CD14-positive monocyte (primary cell): Measurements from ENCODE around the gene XPO6. TPM values are rescaled to one million over a fixed set of nuclear protein-coding genes. Genes with fewer than 3 reads are reported as not detected.

Experiments
- DNase-seq, 3 donors: peaks; one replicate each; pipeline ENCODE4 v3.0.0-alpha.2; 2011 to 2022
- H2AFZ ChIP-seq: 2 replicates; pipeline ENCODE4 v1.6.0; 2012; ENCODE audit warnings: mild to moderate bottlenecking, low read depth, low read length, inconsistent platforms; ENCODE audit not compliant: insufficient read depth, poor library complexity, severe bottlenecking
- H3K27ac ChIP-seq, 2 donors: 1 replicate in 1 of 2; 2 replicates in 1 of 2; pipeline ENCODE4 v1.5.1; 2012 to 2013; ENCODE audit warnings: low read length in 2 of 2, control low read depth in 1 of 2, inconsistent platforms in 1 of 2, low read depth in 1 of 2, mild to moderate bottlenecking in 1 of 2
- H3K27me3 ChIP-seq, 2 donors: one replicate each; pipeline versions ENCODE4 v1.6.0 to v1.6.1; 2011 to 2013; ENCODE audit warnings: low read length in 2 of 2; ENCODE audit not compliant: control insufficient read depth in 2 of 2, insufficient read depth in 2 of 2
- H3K36me3 ChIP-seq, 2 donors: replicated peaks in 1 of 2; 1 replicate in 1 of 2; 2 replicates in 1 of 2; pipeline versions ENCODE4 v1.5.1 to v1.6.1; 2012 to 2013; ENCODE audit warnings: low read length in 2 of 2, control low read depth in 1 of 2, inconsistent platforms in 1 of 2, mild to moderate bottlenecking in 1 of 2; ENCODE audit not compliant: insufficient read depth in 2 of 2, control insufficient read depth in 1 of 2
- H3K4me1 ChIP-seq, 2 donors: 1 replicate in 1 of 2; 2 replicates in 1 of 2; pipeline versions ENCODE4 v1.5.1 to v1.6.1; 2012 to 2013; ENCODE audit warnings: low read length in 2 of 2, control low read depth in 1 of 2, inconsistent platforms in 1 of 2, mild to moderate bottlenecking in 1 of 2, moderate library complexity in 1 of 2; ENCODE audit not compliant: insufficient read depth in 2 of 2, control insufficient read depth in 1 of 2
- H3K4me2 ChIP-seq: replicated peaks from 2 replicates; pipeline ENCODE3; 2012; ENCODE audit warnings: low read length, moderate library complexity, mild to moderate bottlenecking; ENCODE audit not compliant: poor library complexity, severe bottlenecking; ENCODE audit errors: extremely low read depth
- H3K4me3 ChIP-seq, 3 experiments: fragments of 200-600 bp in 1 of 3; sonication (generic) in 1 of 3; replicated peaks in 1 of 3; 1 replicate in 2 of 3; 2 replicates in 1 of 3; pipeline ENCODE4 v1.5.1; 2011 to 2013; ENCODE audit warnings: low read length in 3 of 3, mild to moderate bottlenecking in 3 of 3, control low read depth in 2 of 3, low read depth in 2 of 3, inconsistent platforms in 1 of 3, moderate library complexity in 1 of 3
- H3K79me2 ChIP-seq: 2 replicates; pipeline ENCODE4 v1.6.0; 2012; ENCODE audit warnings: mild to moderate bottlenecking, control low read depth, inconsistent platforms, low read length, moderate library complexity; ENCODE audit not compliant: insufficient read depth
- H3K9ac ChIP-seq: 2 replicates; pipeline ENCODE4 v1.6.0; 2017; ENCODE audit warnings: low read length, mild to moderate bottlenecking; ENCODE audit not compliant: insufficient read depth, poor library complexity, severe bottlenecking
- H3K9me3 ChIP-seq, 2 donors: replicated peaks in 1 of 2; 1 replicate in 1 of 2; 2 replicates in 1 of 2; pipeline versions ENCODE4 v1.5.1 to v1.6.1; 2012 to 2013; ENCODE audit warnings: low read length in 2 of 2, control low read depth in 1 of 2; ENCODE audit not compliant: control insufficient read depth in 1 of 2, insufficient read depth in 1 of 2
- H4K20me1 ChIP-seq: 2 replicates; pipeline ENCODE4 v1.6.0; 2012; ENCODE audit warnings: mild to moderate bottlenecking, low read length, control low read depth, moderate library complexity; ENCODE audit not compliant: insufficient read depth
- H3K27ac Mint-ChIP-seq, 7 donors: one replicate each; pipeline ENCODE4 v1.8.0; 2020; ENCODE audit warnings: mild to moderate bottlenecking in 7 of 7, mixed read lengths in 7 of 7, moderate library complexity in 6 of 7, inconsistent platforms in 2 of 7
- H3K27me3 Mint-ChIP-seq, 3 donors: one replicate each; pipeline ENCODE4 v1.8.0; 2021 to 2022; ENCODE audit warnings: low read depth in 3 of 3, mild to moderate bottlenecking in 3 of 3, mixed read lengths in 3 of 3, moderate library complexity in 3 of 3, inconsistent platforms in 1 of 3
- H3K36me3 Mint-ChIP-seq, 2 donors: one replicate each; pipeline ENCODE4 v1.8.0; 2020; ENCODE audit warnings: mixed read lengths in 2 of 2, inconsistent platforms in 1 of 2, mild to moderate bottlenecking in 1 of 2
- H3K4me1 Mint-ChIP-seq: one replicate; pipeline ENCODE4 v1.8.0; 2020; ENCODE audit warnings: mild to moderate bottlenecking, mixed read lengths
- H3K4me3 Mint-ChIP-seq, 2 donors: one replicate each; pipeline ENCODE4 v1.8.0; 2020; ENCODE audit warnings: mild to moderate bottlenecking in 2 of 2, mixed read lengths in 2 of 2, moderate library complexity in 1 of 2
- H3K9me3 Mint-ChIP-seq, 7 donors: one replicate each; pipeline ENCODE4 v1.8.0; 2020 to 2022; ENCODE audit warnings: mixed read lengths in 7 of 7, mild to moderate bottlenecking in 6 of 7, moderate library complexity in 6 of 7, inconsistent platforms in 2 of 7
- WGBS: methylation state at CpG from one replicate; pipeline ENCODE4 v1.1.5; 2013; ENCODE audit warnings: missing lambda C conversion rate; ENCODE audit not compliant: insufficient coverage; 5-methylcytosine and 5-hydroxymethylcytosine counted together
- intact Hi-C, 2 donors: fragments of 100-400 bp; cut with micrococcal nuclease; formaldehyde crosslinking; loops; one replicate each; pipeline versions ENCODE4 v1.15.0 to v1.15.1; 2023
- polyA plus RNA-seq, 3 donors: library from polyadenylated mRNA; depleted of rRNA in 1 of 3; unstranded in 2 of 3; stranded (reverse) in 1 of 3; fragments of 300-500 nt in 2 of 3; fragments of >200 nt in 1 of 3; fragmentation: Illumina TruSeq in 2 of 3; gene quantifications; 1 replicate in 2 of 3; 2 replicates in 1 of 3; pipeline ENCODE4 v1.2.3, GENCODE V29; 2012 to 2021
- TF ChIP-seq, protein P1 (sequence below): fragments of 200-600 bp; IDR thresholded peaks from one replicate; pipeline ENCODE4 v1.8.0; 2022; ENCODE audit warnings: antibody characterized with exemption, mild to moderate bottlenecking

Gene XPO6
- polyA plus RNA-seq, 3 donors: 35.7 to 166 (median 38.3) TPM

DNA sequence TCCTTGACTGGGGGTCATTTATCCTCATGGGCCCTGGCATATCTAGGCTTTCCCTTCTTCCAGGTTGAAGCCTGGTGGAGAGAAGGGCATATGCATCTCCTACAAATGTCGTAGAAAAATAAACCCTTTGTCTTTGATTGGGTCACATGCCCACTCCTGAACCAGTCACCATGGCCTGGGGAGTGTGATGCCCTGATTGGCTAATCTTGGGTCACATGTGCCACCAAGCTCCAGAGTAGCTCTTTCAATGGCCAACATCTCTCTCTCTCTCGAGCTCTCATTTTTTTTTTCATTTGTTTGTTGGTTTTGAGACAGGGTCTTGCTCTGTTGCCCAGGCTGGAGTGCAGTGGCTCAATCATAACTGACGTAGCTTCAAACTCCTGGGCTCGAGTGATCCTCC lies 5.6 kb upstream of the XPO6 start:
- Histone ChIP-seq H3K79me2 (no peaks in the 10 kb centered on the region), H2AFZ (no peak overlapping the region), H3K4me1 (peaks cover 3% of the 10 kb centered on the region in 2 donors), H3K27ac (no peak overlapping the region), H3K36me3 (no peaks in the 10 kb centered on the region), H3K4me3 (no peak overlapping the region), H3K4me2 (no peak overlapping the region), H4K20me1 (no peaks in the 10 kb centered on the region), H3K9me3 (no peaks in the 10 kb centered on the region), H3K27me3 (no peaks in the 10 kb centered on the region), H3K9ac (no peak overlapping the region)
- TF ChIP-seq, protein P1, sequence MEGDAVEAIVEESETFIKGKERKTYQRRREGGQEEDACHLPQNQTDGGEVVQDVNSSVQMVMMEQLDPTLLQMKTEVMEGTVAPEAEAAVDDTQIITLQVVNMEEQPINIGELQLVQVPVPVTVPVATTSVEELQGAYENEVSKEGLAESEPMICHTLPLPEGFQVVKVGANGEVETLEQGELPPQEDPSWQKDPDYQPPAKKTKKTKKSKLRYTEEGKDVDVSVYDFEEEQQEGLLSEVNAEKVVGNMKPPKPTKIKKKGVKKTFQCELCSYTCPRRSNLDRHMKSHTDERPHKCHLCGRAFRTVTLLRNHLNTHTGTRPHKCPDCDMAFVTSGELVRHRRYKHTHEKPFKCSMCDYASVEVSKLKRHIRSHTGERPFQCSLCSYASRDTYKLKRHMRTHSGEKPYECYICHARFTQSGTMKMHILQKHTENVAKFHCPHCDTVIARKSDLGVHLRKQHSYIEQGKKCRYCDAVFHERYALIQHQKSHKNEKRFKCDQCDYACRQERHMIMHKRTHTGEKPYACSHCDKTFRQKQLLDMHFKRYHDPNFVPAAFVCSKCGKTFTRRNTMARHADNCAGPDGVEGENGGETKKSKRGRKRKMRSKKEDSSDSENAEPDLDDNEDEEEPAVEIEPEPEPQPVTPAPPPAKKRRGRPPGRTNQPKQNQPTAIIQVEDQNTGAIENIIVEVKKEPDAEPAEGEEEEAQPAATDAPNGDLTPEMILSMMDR: no peak
- no peaks in the 10 kb centered on the region for H3K9me3 Mint-ChIP-seq
- DNase-seq: no peak
- peaks cover 0 to 2% (median 0%) of the 10 kb centered on the region in 3 donors for H3K27me3 Mint-ChIP-seq
- peaks cover under 1% of the 10 kb centered on the region for H3K4me1 Mint-ChIP-seq
- H3K36me3 Mint-ChIP-seq: no peaks in the 10 kb centered on the region
- intact Hi-C loops: no loop called here
- H3K4me3 Mint-ChIP-seq: no peak overlapping the region
- H3K27ac Mint-ChIP-seq: no peak overlapping the region
- 89% methylated on average over 3 of the region's 4 CpGs for WGBS

GRCh38 chr16:28213396-28213795 lies 1.6 kb upstream of the XPO6 start:
- DNase-seq: no peak
- H3K4me3 Mint-ChIP-seq: no peak overlapping the region
- peaks cover 27% of the 10 kb centered on the region for H4K20me1 ChIP-seq
- intact Hi-C loops: loop anchor here in 1 of 2 donors (5.0 kb wide), 1 partner anchor 71 kb away; no protein-coding TSS in a partner anchor
- H3K27ac Mint-ChIP-seq: peak overlapping the region in 2 of 7 donors; percentile 21 to 30
- WGBS: no CpG with 5 or more reads among the region's 3 CpGs
- H2AFZ ChIP-seq: no peak overlapping the region
- H3K27me3 Mint-ChIP-seq: no peaks in the 10 kb centered on the region
- H3K36me3 Mint-ChIP-seq: peaks cover 7 to 10% of the 10 kb centered on the region in 2 donors
- H3K4me3 ChIP-seq: no peak overlapping the region
- no peaks in the 10 kb centered on the region for H3K9me3 ChIP-seq
- H3K9me3 Mint-ChIP-seq: peaks cover 0 to 2% (median 0%) of the 10 kb centered on the region in 7 donors
- H3K27me3 ChIP-seq: no peaks in the 10 kb centered on the region
- H3K4me1 ChIP-seq: peaks cover 24 to 31% of the 10 kb centered on the region in 2 donors
- H3K79me2 ChIP-seq: peaks cover 33% of the 10 kb centered on the region
- H3K36me3 ChIP-seq: peaks cover 7% of the 10 kb centered on the region in 2 donors
- TF ChIP-seq, protein P1: no peak
- H3K4me1 Mint-ChIP-seq: peaks cover 28% of the 10 kb centered on the region
- no peak overlapping the region for H3K9ac ChIP-seq
- no peak overlapping the region for H3K27ac ChIP-seq
- H3K4me2 ChIP-seq: no peak overlapping the region
